Measurements from ENCODE around the gene LEKR1.
A peak's percentile ranks its signal among the peaks of the same experiment; 100 is the strongest.

Gene LEKR1

DNA sequence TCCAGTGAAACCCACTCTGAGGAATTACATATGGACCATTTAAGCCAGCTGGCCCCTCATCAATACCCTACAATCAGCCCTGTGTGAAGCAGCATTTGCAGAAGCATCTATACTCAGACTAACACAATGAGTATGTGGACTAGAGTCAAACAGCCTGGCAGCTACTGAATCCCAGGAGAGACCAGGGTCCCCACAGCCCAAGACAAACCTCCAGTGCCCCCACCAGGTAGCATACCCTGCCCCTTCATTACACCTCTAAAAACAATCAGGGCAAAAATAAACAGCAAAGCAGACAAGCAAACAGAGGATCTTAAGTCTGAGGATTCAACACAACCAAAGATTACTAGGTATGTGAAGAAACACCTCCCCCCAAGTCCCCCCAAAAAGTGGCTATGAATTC, 157.4 kb downstream of the LEKR1 start:
- no peak for DNase-seq (ENCODE audit: low spot score)

DNA sequence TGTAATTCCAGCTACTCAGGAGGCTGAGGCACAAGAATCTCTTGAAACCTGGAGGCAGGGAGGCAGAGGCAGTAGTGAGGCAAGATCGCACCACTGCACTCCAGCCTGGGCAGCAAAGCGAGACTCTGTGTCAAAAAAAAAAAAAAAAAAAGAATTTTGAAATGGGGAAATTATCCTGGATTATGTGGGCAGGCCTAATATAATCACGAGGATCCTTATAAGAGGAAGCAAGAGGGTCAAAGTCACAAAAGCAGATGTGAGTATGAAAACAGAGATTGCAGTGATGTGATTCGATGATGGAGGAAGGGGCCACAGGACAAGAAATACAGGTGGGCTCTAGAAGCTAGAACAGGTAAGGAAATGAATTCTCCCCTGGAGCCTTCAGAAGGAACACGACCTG, 159.6 kb downstream of the LEKR1 start:
- DNase-seq (ENCODE audit: low spot score), result no peak

DNA sequence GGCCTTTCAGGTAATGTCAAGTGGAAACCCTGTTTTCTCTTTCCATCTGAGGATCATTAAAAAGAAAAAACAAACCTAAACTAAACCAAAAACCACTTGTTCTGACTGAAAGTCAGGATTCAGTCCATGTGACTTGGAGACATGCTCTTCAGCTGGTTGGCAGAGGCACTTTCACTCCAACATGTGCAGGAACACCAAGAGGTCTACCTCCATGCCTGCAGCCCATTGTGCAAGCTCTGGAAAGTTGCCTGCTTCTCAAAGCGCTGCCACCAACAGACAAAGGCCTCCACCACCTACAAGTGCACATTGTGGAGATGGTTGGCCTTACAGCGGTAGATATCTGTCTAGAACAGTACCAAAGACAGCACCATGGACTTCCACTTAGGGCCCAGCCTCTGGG, 161.8 kb downstream of the LEKR1 start:
- DNase-seq (ENCODE audit: low spot score), result no peak

DNA sequence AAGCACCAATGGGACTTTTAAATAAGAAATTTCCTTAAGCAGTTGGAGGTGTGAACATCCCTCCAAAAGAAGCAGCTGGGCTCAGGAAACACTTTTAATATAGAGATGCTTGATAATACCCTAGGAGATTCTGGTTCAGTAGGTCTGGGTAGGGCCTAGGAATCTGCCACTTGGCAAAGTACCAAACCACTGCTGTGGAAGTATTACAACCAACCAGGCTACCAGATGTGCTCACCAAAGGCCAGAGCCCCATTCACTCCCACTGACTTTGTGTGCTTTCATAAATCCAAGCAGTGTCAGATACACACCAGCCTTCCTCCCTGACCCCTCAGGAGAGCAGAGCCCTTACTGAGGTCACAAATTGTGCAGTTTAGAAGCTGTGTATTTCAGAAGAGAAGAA, 171.2 kb downstream of the LEKR1 start:
- peak; percentile 48 for DNase-seq (ENCODE audit: low spot score)

DNA sequence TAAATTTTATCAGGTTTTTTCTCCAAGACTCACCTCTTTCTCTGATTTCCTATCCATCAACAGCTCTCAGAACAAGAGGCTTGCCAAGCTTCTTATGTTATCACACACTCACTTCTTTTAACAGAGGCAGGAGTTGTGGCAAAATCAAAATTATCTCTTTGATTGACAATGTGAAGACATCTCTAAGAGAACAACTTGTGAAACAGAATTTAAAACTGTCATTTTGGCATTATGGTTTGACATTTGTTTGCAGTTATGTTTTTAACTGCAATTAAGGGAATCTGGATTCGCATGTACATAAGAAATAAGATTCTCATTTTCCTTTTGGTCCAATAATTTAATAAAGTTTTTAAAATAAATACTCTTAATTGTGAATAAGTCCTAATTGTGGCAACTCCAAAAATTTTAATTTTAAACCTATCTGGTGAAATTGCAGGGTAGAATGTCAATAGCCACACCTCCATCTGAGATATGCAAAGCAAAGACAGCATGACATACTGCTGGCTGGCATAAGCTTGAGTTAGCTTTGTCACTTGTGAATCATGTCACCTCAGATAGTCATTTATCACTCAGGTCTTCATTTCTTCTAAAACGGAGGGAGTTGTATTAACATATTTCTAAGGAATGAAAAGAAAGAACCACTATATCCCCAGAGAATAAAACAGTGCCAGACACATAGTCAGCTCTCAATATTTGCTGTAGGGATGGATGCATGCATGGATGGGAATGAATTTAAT, 175.2 kb downstream of the LEKR1 start:
- no peak for DNase-seq (ENCODE audit: low spot score)

DNA sequence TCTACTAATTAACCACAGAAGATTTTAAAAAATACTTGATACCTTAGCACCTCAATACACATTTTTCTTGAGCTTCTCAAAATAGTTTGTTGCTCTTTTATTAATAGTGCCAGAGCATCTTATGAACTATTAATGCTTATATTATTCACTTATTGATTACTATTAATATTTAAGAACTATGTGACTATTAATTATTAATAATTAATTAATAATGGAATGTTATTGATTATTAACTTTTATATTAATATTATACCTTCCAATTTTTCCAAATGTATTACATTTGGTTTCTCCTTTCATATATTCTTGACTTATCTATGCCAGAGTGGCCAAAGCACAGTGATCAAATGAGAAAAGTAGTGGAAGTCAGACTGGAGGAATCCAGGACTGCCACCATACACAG, 195.5 kb downstream of the LEKR1 start:
- no peak for DNase-seq (ENCODE audit: low spot score)

DNA sequence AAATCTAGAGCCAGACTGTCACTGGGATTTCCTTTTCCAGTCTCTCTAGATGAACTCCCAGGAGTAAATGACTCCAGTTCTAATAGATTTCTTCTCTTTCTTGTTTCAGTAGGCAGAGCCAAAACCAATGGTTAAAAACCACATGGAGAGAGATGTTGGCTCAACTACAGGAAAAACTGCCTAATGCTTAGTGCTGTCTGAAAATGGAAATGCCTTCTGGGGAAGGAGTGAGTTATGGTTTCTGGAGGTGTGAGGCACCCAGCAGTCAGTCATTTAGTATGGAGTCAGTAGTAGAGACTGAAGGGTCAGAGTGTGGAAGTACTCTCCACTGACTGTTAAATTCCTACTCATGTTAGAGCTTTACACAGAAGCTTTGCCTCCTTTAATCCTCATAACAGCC, 197.1 kb downstream of the LEKR1 start:
- no peak for DNase-seq (ENCODE audit: low spot score)

DNA sequence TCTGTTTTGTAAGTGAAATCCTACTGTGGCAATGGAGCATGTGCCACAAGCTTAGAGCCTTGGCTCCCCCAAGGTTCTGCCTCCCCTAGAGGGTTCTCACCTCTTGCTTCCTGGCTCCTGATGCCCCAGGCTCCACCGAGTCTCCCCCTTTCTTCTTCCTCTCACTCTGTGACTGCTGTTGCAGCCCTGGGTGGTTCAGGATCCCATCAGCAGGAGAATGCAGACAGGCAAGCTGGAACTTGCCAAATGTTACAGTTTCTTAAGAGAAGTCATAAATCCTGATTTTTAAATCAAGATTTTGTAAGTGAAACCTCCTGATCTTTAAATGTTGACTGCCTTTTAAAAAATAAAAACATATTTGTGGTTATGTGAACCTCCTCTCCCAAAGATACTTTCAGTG, 199.9 kb downstream of the LEKR1 start:
- DNase-seq (ENCODE audit: low spot score), result no peak

DNA sequence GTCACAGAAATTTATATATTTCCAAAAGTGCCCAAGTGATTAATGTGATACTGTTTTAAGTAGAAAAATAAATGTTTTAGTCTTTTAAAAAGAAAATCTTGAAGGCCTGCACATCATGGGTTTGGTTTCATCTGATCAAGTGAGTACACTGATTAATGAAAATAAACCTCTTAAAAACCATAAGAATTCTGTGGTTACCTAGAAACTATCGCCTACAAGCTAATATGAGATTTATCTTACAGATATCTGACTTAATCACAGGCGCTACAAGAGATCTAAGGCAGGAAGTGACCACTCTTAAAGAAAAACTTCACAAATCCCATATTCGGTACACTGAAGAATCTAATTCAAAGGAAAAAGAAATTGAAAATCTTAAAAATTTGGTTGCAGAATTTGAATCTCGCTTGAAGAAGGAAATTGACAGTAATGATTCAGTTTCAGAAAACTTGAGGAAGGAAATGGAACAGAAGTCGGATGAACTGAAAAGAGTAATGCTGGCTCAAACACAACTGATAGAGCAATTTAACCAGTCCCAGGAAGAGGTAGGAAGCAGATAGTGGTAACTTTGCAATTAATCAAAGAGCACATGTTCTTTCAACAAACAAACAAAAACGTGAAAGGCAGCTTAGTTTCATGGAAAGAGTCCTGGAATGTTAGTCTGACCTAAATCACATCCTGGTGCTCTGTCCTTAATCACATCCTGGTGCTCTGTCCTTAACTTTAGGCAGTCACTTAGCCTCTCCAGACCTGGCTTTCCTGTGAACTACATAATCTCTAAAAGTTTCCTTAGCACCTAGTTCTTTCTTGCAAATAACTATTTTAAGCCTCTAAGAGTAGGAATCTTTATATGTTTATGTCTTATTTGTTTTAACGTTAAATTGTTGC, 201.9 kb downstream of the LEKR1 start:
- DNase-seq (ENCODE audit: low spot score), result no peak

DNA sequence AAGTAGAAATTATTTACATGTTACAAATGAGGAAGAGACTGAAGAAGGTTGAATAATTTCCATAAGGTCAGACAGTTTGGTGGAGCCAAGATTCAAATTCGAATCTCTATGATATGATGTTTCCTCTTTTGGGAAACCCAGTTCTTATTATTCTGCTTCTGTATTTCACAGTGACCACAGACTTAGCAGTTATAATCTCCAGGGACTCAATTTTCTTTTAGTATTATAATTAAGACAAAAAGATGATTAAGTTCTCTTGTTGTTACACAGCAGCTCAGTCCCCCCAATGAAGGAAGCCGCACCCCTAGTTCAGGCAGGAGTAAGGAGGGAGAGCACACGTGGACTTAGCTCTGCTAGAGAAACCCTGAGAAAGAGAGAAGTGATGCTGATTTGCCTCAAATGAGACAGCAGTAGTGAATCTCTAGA, 203.2 kb downstream of the LEKR1 start:
- no peak for DNase-seq (ENCODE audit: low spot score)

DNA sequence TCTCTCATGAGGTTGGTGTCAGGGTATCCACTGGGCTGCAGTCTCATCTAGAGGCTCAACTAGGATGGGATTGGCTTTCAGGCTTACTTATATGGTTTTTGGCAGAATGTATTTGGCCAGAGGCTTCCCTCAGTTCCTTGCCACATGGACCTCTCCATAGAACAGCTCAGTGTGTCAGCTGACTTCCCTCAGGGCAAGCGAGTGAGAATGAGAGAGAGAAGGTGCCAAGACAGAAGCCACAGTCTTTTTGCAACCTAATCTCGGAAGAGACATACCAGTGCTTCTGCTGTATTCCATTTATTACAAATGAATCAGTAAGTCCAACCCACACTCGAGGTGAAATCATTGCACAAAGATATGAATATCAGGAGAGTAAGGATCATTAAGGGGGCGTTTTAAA, 204.6 kb downstream of the LEKR1 start:
- no peak for DNase-seq (ENCODE audit: low spot score)

DNA sequence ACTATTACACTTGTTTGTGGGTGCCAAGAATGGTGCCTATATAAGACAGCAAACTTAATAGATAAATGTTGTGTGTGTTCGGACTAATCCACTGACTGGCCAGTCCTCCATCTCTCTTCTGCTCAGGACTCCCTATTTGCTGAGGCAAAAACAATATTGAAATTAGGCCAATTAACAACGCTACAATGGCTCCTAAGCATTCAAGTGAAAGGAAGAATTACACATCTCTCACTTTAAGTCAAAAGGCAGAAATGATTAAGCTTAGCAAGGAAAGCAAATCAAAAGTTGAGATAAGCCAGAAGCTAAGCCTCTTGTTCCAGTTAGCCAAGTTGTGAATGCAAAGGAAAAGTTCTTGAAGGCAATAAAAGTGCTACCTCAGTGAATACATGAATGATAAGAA, 206.8 kb downstream of the LEKR1 start:
- DNase-seq (ENCODE audit: low spot score), result no peak

DNA sequence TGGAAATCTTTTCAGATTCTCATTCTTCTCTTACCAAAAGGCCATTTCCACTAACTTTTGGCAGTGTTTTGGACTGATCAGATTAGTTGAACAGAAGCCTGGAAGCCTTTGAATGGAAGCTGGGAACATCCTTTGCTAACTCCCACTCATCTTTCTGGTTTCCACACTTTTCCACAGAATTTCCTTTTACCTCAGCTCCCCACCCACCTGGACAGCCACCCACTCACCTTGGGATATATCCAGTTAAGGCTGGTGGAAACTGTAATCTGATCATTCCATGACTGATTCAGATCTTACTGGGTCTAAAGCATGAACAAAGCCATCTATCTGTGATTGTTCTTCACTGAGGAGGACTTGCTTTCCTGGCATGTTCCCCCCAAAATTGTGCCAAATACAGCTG, 214.3 kb downstream of the LEKR1 start:
- DNase-seq (ENCODE audit: low spot score), result no peak

DNA sequence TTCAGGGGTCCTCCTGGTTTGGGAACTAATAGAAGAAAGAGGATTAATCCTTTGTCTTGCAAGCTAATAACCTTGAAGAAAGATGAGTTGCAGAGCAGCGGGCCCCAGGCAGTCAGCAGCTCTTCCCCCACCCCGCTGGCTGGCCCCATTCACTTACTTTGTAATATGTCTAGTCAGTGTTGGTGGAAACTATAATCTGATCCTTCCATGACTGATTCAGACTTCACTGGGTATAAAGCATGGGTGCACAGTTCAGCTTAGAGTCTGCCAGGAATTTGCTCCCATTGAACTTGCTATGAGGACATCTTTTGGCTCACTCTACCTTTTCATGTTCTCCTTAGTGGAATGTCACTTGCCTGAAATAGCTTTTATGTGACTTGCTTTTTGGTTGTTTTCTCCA, 216.1 kb downstream of the LEKR1 start:
- peak; percentile 15 for DNase-seq (ENCODE audit: low spot score)

DNA sequence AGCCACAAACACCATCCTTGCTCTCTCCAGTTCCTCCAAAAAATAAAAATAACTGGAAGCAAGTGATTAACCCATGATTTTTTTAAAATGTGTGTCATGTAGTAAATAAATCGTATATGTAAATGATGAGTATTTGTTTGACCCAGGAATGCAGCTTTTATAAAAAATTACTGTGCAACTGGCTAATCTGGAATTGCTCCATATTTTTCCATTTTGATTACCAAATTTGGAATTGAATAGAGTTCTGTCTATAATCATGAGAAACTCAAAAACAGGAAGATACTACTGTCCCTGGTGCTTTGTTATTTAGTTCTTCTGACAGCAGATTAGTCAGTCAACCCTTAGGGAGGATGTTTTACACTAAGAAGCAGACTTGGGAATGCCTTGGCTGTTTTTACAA, 217.6 kb downstream of the LEKR1 start:
- DNase-seq (ENCODE audit: low spot score), result peak; percentile 5

DNA sequence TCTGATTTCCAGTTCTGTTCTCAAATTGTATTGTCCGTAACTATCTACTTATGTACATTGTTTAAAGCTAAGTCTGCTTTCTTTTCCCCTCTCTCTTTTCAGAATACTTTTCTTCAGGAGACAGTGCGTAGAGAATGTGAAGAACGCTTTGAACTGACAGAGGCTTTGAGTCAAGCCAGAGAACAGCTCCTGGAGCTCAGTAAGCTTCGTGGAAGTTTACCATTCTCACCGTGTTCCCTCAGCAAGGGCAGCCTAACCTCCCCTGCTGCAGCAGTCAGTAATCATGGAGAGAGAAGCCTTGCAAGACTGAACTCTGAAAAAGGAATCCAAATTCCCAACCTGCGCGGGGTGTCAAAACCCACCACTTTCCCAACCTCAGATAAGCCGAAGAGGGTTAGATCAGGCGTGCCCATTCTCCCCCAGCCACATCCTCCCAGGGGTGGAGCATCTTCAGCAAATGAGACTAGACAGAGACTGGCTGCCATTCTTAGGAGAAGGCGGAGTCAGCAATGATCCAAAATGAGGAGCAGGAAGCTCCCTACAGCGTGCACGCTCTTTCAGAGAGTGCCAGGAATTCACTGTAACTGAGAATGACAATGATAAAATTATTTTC, 219.2 kb downstream of the LEKR1 start:
- no peak for DNase-seq (ENCODE audit: low spot score)

DNA sequence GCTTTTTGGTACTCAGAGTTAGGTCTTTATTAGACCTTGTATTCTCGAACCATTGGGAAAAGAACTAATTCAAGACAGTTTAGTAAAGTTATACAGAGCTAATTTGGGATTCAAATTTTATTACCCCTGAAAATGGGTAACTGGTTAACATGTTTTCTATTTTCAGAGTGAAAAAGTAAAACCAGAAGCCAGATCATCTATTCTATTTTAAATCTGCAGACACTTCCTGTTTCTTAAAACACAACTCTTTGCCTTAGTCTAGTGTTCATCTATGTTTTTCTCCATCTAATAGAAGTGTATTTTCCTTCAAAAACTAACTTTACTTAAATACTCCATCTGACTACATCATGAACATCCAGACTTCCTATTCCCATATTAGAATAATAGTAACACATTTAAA, 220.4 kb downstream of the LEKR1 start:
- no peak for DNase-seq (ENCODE audit: low spot score)

DNA sequence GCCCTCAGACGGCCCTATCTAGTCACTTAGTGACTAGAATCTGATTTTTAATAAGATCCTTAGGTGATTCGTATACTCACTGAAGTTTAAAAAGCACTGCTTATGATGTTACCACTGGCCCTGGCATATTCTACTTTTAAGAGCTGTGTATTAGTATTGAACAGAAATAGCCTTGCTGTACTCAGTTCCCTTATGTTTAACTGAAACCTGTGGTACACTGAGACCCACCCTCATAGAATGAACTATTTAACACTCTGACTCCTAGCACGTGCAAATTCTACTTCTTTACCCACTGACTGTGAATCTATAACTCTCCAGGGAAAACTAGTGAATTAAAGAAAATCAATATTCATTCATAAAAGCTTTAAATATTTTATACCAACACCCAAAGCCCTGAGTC, 224.9 kb downstream of the LEKR1 start:
- no peak for DNase-seq (ENCODE audit: low spot score)

DNA sequence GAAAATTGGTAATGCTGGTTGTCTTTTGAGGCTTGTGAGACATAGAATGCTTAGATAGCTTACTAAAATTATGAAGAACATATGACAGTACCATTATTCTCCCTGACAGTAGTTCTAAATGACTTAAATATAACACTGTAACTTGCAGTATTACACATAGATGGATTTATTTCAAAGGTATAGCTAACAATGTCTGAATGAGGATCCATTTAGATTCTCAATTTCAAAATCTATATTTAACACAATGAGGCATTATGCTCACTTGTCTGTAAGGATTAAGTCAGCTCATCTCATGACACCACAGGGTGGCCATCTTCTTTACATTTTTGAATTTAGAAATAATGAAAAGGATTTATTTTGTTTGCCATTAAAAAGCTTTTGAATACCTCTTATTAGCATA, 225.4 kb downstream of the LEKR1 start:
- no peak for DNase-seq (ENCODE audit: low spot score)

DNA sequence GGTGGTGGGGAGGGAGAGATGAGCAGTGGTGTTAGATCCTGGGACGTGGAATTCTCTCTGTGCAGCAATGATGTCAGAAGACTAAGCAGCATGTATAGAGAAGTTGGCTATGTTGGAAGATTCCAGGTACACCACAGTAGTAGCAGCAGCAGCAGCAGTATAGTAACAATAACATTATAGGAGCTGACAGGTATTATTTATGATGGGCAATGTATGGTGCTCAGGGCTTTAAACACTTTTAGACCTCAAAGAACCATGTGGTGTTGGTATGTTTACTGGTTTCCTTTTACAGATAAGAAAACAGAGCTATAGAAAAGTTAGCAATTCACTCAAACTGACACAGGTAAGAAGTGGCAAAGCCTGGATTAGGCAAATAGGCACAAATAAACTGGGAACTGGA, 229.9 kb downstream of the LEKR1 start:
- DNase-seq (ENCODE audit: low spot score), result no peak

DNA sequence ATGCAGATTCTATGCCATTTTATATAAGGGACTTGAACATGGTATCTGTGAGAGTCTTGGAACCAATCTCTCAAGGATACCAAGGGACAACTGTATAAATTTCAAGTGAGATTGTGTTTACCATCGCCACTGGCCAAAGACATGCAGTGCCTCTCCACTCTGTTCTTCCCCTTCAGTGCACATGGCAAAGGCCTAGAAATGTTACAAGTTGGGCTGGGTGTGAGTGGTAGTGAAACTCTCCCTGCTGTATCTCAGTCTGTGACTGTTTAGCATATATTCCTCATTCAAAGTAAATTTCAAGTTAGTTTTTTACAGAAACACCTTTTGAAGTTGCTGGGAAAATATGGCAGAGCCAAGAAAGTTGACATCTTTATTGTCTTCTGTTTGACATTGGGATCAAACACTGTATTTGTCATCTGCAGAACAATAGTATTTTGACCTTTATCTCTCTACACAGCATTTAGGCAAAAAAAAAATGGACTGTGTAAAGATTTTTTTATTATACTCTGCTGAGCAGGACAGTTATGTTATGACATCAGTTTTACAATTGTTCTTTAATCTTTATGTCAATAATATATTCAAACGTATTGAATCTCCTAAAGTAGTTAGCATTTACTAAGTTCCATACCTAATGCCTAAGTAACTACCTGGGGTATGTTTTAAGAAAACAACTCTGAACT, 232.4 kb downstream of the LEKR1 start:
- no peak for DNase-seq (ENCODE audit: low spot score)

DNA sequence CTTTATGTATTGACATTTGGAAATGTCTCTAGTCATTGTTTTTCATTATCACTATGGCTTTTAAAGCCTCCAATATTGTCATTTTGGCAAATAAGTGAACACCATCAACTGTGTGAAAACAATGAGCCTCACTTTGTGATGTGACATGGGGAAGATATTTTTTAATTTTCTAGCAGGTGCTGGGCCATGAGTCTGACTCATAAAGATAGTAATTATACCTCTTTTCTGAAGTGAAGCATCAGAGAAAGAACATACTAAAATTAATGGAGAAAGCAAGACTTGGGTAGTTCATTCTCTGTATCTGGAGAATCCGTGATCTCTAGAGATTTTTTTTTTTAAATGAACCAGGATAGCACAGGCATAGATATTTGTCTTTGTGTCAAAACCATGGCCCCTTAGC, 233.0 kb downstream of the LEKR1 start:
- no peak for DNase-seq (ENCODE audit: low spot score)

DNA sequence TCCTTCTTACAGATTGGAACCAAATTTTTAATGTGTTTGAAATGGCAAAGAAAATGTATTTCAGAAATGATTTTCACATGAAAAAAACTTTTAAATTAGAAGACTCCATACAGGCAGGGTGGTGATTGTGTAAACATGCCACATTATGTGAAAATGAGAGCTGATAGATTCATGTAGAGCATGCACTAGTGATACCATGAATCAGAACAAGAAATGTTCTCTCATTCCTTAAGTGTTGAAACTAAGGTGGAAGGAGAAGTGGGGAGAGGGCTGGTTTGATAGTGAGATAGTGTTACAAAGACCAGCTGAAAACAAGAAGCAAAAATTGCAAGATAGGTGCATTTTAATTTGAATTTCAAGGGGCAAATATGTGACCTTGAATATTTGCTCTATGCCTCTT, 233.5 kb downstream of the LEKR1 start:
- no peak for DNase-seq (ENCODE audit: low spot score)

Data from GM03348 (cell line).